GM18858 (cell line): Measurements from ENCODE around the gene STRIP1.
A peak's percentile ranks its signal among the peaks of the same experiment; 100 is the strongest.
"Not testable (repeated sequence)": the region's sequence is repeated elsewhere in the genome, so short reads cannot be mapped to it uniquely, and the experiment has no call there.

Experiments
- ATAC-seq: cut with Tn5 transposase; IDR thresholded peaks from one replicate; pipeline ENCODE4 v1.9.1; 2021; ENCODE audit not compliant: unreplicated experiment

Gene STRIP1

DNA sequence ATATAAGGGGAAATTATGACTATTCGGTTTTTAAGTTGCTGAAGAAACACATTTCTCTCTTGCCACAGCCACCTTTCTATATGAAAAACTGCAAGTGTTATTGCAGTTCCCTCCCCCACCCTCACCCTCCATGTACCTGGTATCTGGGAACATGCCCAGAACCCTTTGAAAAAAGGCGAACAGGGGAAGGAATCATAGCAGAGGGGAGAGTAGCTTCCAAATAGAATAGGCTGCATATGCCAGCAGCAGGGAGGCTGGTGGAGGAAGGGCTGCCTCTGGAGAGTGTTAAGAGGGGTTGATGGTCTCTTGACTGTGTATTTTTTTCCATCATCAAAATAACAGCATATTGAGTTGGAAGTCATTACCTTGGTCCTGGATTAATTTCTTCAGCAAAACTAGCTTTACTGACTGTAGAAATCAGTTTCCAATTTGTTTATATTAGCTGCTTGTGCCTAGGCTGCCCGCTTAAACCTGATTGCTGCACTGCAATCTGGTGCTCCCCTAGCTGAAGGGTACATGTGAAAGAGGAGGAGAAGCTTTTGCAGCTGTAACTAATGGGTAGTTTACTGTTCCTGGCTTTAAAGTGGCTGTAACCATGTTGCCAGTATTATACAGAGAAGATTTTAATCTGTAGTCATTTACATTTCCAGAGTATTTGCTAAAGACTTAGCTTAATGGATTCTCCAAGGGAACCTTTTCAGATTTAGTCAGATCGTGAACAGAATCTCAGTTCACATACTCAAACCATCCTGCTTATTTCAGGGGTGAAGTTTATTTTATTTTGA, 27.2 kb upstream of the STRIP1 start:
- no peak for ATAC-seq

DNA sequence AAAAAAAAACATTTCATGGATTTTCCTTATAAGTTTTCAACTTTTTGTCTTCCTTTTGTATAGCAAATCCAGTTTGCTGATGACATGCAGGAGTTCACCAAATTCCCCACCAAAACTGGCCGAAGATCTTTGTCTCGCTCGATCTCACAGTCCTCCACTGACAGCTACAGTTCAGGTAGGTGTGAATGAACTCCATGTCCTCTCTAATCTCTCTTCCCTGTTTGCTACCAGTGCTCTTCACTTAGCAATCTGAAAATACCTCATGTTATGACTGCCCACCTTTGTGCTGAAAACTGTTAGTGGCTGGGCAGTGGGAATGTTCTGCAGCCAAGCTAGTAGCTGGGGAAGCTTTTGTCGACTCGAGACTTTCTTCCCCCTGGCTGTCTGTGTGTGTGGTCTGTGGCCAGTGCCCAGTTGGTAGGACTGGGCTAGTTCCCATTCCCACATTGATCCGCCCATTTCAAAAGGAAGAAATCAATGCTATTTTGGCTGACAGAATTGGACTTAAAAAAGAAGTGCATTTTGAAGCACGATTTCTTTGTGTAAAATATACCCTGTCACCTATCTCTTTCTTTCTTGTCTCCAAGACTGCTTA, 25.4 kb upstream of the STRIP1 start:
- no peak for ATAC-seq

DNA sequence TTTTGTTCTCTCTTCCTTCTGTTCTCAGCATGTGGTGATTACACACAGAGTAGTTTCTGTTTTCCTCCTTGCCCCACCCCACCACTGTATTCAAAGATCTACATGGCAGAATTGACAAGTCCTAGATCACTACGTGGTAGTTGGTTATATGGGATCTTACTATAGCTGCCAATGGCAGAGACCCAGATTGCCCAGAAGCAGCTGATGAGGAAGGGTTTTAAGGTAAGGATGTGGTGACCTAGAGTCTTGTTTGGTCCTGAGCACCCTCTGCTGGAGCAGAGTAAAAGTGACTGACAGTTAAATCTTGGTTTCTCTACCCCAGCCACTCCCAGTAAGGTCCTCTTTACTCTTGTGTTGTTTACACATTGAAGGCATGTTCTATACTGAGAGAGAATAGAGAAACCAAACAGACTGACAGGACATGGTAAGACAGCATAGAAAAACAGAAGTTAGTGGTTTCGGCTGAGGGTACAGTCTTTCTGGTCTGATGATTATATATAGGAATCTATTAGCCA, 22.8 kb upstream of the STRIP1 start:
- peak; percentile 96 for ATAC-seq

DNA sequence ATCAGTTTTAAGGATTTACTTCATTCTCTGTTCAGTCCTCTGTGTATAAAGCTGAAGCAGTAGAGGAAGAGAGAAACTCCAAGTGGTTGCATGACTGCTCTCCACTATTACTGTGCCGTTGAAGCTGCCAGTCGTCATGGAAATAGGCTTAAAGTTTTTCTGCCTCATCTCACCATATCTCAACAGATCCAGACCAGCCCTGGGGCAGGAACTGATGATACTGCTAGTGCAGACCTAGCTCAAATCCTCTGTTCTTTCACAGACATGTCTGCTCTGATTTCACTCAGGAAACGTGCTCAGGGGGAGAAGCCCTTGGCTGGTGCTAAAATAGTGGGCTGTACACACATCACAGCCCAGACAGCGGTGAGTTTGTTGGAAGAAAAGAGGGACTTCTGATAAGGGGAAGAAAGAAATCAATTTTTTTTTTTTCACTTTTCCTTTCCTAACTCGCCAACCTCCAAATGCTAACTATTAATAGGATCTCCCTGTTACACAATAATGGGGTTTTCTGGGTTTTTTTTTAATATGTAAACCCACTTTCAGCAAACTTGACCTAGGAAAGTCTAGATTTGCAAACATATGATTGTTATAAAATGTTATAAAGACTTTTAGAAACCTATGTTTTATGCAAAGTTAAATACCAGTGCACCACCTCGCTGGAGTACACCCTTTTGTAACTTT, 22.2 kb upstream of the STRIP1 start:
- ATAC-seq = peak; percentile 41

DNA sequence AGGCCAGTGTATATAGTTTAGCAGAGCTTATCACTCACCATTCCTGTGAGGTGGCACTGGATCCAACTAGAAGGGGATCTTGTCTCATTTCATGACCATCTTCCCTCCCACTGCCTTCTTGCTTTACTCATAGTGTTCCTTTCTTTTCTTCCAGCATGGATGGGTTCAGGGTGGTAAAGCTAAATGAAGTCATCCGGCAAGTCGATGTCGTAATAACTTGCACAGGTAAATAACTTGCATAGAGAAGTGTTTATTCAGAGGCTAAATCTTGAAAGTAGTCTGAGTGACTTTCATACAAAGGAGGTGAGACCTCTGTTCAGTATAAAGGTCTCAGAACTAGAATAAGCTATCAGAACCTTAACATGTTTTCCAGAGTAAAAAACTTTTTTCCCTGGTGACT, 16.6 kb upstream of the STRIP1 start:
- no peak for ATAC-seq

DNA sequence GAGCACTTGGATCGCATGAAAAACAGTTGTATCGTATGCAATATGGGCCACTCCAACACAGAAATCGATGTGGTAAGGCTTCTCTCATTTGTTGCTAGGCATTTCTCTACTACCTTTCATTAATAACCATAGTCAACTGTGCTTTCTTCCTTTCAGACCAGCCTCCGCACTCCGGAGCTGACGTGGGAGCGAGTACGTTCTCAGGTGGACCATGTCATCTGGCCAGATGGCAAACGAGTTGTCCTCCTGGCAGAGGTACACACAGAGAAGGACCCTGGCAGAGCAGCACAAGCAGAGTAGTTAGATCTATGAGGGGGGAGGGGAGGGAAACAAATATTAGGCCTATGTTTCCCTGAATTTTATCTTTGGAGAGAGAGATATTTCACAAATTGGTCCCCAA, 16.0 kb upstream of the STRIP1 start:
- ATAC-seq = no peak

DNA sequence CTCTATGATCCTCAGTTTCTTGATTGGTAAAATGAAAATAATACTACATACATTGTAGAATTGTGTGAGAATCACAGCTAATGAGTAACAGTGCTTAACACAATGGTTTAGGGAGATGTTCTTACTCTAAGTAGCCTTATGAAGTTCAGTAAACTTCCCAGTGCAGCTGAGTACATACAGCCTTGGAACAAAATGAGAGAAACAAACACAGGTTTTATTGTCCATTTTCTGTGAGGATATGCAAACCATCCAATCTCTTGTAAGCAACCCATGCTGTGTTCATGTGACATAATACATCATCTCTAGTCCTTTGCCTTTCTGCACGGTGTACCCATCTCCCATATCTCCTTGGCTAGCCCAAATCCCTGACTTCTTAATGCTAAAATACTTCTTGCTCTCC, 14.7 kb upstream of the STRIP1 start:
- ATAC-seq = no peak

DNA sequence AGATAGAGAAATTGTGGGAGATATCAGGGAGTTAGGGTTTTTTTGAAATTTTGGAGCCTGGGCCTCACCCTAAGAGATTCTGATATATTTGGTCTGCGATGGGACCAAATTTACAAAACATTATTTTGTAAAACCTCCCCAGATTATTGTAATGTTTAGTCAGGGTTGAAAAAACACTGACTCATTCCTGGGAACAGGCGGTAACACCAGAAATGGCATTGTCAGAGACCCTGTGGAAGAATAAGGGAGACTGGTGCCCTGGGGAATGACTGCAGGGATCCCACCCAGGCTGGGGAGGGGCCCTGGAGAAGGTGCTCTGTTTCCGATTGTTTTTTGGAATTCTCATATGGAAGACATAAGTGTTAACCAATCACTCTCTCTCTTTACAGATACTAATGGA, 13.1 kb upstream of the STRIP1 start:
- no peak for ATAC-seq

DNA sequence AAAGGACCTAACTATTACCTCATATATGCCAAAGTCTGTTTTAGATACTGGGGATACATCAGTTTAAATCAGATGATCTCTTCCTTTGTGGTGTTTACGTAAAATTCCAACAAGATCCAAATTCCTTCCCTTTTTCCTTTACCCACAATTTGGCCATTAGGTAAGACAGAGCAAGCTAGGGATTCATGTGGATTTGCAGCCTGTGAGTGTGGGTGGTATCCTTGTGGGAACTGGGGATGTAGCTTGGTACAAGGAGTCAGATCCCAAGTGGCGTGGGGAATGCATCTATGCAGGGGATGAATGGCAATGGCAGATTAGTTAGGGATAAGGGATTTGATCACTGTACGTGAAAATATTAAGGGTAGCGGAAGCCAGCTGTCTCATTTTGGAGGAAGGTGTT, 9.8 kb upstream of the STRIP1 start:
- no peak for ATAC-seq

DNA sequence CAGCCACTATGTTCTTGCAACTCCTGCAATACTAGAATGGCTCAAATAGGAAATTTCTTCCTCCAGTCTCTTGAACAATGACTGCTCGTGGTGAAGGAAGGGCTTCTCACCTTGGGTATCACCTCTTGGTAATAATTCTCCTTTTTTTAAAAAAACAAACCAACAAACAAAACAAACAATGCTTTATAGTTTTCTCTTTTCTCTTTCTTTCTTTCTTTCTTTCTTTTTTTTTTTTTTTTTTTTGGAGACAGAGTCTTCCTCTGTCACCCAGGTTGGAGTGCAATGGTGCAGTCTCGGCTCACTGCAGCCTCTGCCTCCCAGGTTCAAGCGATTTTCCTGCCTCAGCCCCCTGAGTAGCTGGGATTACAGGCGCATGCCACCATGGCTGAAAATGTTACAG, 3.7 kb upstream of the STRIP1 start:
- ATAC-seq = not testable (repeated sequence)

DNA sequence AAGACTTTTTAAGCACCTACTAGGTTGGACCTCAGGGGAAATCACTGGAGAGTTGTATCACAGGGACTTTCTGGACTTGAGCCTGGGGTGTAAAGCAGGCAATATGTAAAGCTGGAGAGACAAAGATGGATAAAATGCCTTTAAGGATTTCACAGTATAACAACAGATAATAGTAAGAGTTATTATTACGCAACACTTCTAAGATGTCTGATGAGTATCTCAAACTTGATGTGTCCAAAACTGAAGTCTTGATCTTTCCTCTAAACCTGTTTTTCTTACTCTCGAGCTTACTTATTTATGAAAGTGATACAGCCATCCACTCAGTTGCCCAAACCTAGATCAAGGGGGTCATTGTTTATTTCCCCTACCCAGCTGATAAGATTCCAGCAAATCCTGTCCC, 2.1 kb upstream of the STRIP1 start:
- no peak for ATAC-seq

DNA sequence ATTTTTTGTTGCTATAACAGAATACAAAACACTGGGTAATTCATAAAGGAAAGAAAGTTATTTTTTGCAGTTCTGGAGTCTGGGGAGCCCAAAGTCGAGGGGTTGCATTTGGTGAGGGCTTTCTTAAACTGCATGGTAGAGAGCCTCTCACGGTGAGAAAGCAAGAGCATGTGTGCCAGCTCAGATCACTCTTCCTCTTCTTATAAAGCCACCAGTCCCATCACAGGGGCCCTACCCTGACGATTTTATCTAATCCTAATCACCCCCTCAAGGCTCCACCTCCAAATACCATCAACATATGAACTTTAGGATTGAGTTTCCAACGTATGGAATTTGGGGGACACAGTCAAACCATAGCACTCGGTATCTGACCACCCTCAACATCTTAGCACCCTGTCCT, 1.0 kb upstream of the STRIP1 start:
- no peak for ATAC-seq

DNA sequence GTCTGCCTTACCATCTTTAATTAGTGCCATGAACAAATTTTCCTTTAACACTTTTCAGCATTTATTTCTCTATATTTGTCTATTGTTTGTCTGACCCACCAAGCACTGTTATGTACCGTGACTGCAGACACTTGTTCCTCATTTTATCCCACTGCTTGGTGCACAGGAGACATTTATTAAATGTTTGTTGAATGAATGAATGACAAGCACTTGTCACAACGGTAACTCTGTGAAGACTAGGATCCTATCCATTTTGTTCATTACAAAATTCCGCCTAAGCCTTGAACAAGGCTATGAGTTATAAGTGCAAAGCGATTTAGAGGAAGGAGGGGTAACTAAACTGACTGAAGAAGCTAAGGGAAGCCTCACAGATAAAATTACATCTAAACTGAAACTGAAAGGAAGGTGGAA, 379 bp upstream of the STRIP1 start:
- no peak for ATAC-seq

DNA sequence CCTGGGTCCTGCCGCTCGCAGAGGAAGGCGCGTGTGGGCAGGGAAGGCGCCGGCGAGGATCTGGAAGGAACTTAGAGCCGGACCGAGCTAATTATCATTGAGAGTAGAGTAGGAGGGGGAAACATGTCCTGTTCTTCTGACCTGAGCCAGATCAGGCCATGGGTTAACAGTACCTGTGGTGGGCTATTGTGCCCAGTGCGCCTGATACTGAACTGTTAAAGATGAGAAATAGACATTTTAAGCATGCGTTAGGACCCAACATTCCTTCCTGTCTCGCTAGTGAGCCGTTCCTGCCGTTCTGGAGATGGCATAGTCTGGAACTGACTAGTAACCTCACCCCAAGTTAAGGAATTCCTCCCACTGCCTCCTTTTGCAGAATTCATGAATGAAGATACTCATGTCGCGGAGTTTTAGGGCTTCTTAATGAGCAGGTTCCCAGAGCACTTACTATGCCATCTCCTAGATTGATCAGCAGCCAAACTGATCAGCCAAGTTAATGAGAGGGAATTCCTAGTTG, 870 bp downstream of the STRIP1 start:
- ATAC-seq = no peak

DNA sequence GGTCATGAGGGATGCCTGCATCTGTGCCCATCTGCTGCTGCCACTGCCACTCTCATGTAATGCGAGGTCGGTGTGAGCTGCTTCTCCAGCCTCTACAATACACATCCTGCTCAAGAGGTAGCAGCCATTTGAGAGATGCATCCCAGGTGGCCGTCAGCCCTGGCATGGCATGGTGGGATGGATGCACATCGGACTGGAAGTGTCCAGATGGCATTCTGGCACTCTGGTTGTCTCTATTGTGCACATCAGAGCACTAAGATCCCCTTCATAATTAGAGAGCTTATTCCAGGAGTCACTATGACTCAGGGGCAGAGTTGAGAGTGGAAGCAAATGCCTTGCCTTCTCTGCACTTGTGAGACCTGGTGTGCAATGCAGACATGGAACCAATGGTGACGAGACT, 3.8 kb downstream of the STRIP1 start:
- no peak for ATAC-seq

DNA sequence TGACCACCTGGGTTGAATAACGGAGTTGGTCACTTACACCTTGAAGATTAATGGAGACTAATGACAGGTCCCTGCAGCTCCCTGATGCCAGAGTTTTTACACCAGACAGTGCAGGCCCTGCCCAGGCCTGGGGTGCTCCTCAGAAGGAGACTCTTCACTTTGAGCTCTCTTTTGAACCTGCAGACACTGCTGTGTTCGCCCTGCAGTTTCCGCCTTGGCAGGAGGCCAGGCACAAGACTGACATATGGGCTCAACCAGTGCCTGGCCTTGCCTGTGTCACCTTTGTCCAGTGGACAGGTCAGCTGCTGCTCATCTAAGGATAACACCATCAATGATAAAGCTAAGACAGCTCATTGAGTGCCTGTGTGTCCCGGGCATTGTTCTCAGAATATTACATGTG, 5.2 kb downstream of the STRIP1 start:
- no peak for ATAC-seq

DNA sequence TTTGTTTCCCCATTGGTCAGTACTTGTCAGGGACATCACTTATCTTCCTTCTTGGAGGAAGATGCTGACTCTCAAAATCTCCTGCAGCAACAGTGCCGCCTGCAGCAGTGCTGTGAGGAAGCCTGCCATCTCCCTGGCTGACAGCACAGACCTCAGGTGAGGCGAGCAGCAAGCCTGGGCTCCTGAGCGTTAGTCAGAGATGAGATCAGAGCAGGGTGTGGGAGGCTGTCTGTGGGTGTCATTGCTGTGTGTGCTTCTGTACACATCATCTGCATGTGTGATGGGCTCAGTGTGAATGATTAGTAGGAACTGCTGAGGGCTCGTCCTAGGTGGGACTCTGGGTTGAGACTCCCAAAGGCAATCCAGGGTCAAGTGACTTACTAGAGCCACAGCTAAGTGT, 6.1 kb downstream of the STRIP1 start:
- ATAC-seq = no peak

DNA sequence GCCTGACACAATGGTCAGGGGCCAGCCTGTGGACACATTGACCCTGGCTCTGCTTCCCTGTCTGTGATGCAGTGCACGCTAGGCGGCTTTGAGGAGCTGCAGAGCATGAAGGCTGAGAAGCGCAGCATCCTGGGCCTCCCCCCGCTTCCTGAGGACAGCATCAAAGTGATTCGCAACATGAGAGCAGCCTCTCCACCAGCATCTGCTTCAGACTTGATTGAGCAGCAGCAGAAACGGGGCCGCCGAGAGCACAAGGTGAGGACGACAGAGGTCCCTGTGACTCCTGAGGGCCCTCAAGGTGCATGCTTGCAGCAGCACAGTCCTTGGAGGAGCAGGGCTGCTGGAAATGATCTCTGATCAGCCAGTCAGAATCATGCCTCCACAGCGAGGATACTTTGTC, 8.6 kb downstream of the STRIP1 start:
- ATAC-seq = no peak

DNA sequence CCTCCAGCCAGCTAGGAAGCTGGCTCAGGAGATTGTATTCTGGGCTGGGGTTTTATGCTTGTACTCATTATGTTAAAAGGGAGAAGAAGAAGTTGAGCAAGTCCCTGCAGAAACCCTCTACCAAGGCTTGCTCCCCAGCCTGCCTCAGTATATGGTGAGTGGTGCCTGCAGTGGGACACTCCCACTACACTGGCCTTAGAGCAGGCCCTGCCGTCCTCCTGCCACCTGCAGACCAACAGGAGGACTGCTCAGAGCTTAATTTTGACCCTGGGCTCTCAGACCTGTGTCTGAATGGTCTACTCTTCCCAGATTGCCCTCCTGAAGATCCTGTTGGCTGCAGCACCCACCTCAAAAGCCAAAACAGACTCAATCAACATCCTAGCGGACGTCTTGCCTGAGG, 13.0 kb downstream of the STRIP1 start:
- no peak for ATAC-seq

DNA sequence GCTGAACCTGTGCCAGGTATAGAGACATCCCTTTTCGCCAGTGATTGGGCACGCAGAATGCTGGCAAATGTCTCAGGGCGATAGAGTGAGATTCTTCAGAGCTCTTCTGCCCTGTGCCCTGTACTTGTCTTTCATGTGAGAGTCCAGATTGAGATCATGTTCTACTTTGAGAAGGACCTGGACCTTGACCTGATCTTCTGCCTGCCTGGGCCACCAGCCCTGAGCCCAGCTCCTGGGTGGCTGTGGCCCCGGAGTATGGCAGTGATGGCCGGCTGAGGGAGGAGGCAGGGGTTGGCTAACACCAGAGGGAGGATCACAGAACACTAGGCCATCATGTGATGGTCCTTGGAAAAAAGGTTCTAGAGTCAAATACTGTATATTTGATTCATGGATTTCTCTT, 13.8 kb downstream of the STRIP1 start:
- no peak for ATAC-seq

DNA sequence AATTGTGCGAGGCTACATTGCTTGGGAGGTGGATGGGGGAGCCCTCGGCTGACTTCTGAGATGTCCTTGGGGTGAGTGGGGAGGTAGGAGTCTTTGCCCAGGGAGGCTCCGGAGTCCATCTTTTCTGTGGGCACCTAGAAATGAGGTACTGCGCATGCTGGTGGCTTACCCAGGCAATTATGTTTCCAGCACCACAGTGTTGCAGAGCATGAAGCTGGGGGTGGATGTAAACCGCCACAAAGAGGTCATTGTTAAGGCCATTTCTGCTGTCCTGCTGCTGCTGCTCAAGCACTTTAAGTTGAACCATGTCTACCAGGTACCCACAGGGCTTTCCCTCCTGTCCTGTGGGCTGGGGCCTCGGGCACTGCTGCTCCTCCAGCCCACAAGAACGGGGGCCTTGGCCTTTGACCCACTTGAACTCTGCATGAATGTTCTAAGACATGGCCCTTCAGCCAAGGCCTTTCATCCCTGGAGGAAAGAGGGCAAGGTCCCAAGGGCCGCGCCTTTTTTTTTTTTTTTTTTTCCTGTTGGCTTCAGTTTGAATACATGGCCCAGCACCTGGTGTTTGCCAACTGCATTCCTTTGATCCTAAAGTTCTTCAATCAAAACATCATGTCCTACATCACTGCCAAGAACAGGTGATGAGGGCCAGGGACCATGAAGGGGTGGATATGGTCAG, 14.6 kb downstream of the STRIP1 start:
- ATAC-seq = no peak
